H9 (cell line): ENCODE data around the gene OR3A1. TPM values are rescaled to one million over a fixed set of nuclear protein-coding genes. Genes with fewer than 3 reads are reported as not detected.

Experiments used
- DNase-seq: peaks from one replicate; pipeline ENCODE4 v3.0.0-alpha.2; 2017
- H2AFZ ChIP-seq: one replicate; pipeline ENCODE4 v1.6.1; 2013; ENCODE audit warnings: mild to moderate bottlenecking, low read length, control low read depth, moderate library complexity
- H2AK5ac ChIP-seq: 2 replicates; pipeline ENCODE4 v1.6.1; 2013; ENCODE audit warnings: low read length, control low read depth, mixed read lengths; ENCODE audit not compliant: insufficient read length
- H2BK120ac ChIP-seq: one replicate; pipeline ENCODE4 v1.6.1; 2013; ENCODE audit warnings: low read depth, mild to moderate bottlenecking, low read length, control low read depth, inconsistent platforms; ENCODE audit not compliant: poor library complexity, severe bottlenecking
- H2BK12ac ChIP-seq: 2 replicates; pipeline ENCODE4 v1.6.1; 2013; ENCODE audit warnings: low read length, control low read depth, mixed read lengths, low read depth; ENCODE audit not compliant: insufficient read length
- H2BK15ac ChIP-seq: 2 replicates; pipeline ENCODE4 v1.6.1; 2013; ENCODE audit warnings: low read depth, low read length, control low read depth
- H2BK20ac ChIP-seq: one replicate; pipeline ENCODE4 v1.6.1; 2013; ENCODE audit warnings: low read depth, mild to moderate bottlenecking, low read length, control low read depth, inconsistent platforms; ENCODE audit not compliant: poor library complexity, severe bottlenecking
- H2BK5ac ChIP-seq: 2 replicates; pipeline ENCODE4 v1.6.1; 2013; ENCODE audit warnings: low read length, control low read depth, mixed read lengths; ENCODE audit not compliant: insufficient read length
- H3K14ac ChIP-seq: 2 replicates; pipeline ENCODE4 v1.6.1; 2013; ENCODE audit warnings: low read length, control low read depth; ENCODE audit not compliant: insufficient read depth
- H3K18ac ChIP-seq: 2 replicates; pipeline ENCODE4 v1.6.1; 2013; ENCODE audit warnings: low read depth, mild to moderate bottlenecking, mixed read lengths, low read length, control low read depth; ENCODE audit not compliant: insufficient read length
- H3K23ac ChIP-seq: 2 replicates; pipeline ENCODE4 v1.6.1; 2013; ENCODE audit warnings: low read length, control low read depth, mixed read lengths, low read depth; ENCODE audit not compliant: insufficient read length
- H3K23me2 ChIP-seq: 2 replicates; pipeline ENCODE4 v1.6.1; 2013; ENCODE audit warnings: low read depth, mild to moderate bottlenecking, mixed read lengths, low read length, control low read depth; ENCODE audit not compliant: insufficient read length, poor library complexity, severe bottlenecking
- H3K27ac ChIP-seq: 2 replicates; pipeline ENCODE4 v1.5.1; 2013; ENCODE audit warnings: low read length, control low read depth, mixed read lengths, low read depth; ENCODE audit not compliant: insufficient read length
- H3K27me3 ChIP-seq: 2 replicates; pipeline ENCODE4 v1.6.1; 2013; ENCODE audit warnings: low read length, control low read depth, inconsistent platforms; ENCODE audit not compliant: insufficient read depth
- H3K4ac ChIP-seq: 2 replicates; pipeline ENCODE4 v1.6.1; 2013; ENCODE audit warnings: low read depth, mild to moderate bottlenecking, control low read depth, inconsistent platforms, low read length, moderate library complexity
- H3K4me1 ChIP-seq: 2 replicates; pipeline ENCODE4 v1.6.1; 2013; ENCODE audit warnings: low read length, control low read depth, inconsistent platforms; ENCODE audit not compliant: insufficient read depth
- H3K4me2 ChIP-seq: 2 replicates; pipeline ENCODE4 v1.6.1; 2013; ENCODE audit warnings: low read length, control low read depth, mixed read lengths; ENCODE audit not compliant: insufficient read length, insufficient read depth
- H3K56ac ChIP-seq: 2 replicates; pipeline ENCODE4 v1.6.1; 2013; ENCODE audit warnings: low read depth, mild to moderate bottlenecking, mixed read lengths, low read length, control low read depth; ENCODE audit not compliant: insufficient read length
- H3K79me1 ChIP-seq: 2 replicates; pipeline ENCODE4 v1.6.1; 2013; ENCODE audit warnings: low read depth, mild to moderate bottlenecking, moderate library complexity, low read length, control low read depth, inconsistent platforms; ENCODE audit not compliant: insufficient read depth, poor library complexity, severe bottlenecking
- H3K79me2 ChIP-seq: 2 replicates; pipeline ENCODE4 v1.6.1; 2013; ENCODE audit warnings: low read length, control low read depth, inconsistent platforms; ENCODE audit not compliant: insufficient read depth
- H3K9ac ChIP-seq: 2 replicates; pipeline ENCODE4 v1.6.1; 2013; ENCODE audit warnings: low read length, control low read depth, mixed read lengths; ENCODE audit not compliant: insufficient read length; ENCODE audit errors: extremely low read depth
- H3K9me3 ChIP-seq: one replicate; pipeline ENCODE4 v1.6.1; 2013; ENCODE audit warnings: low read depth, low read length, inconsistent platforms; ENCODE audit not compliant: control insufficient read depth
- H3T11ph ChIP-seq: one replicate; pipeline ENCODE4 v1.6.1; 2013; ENCODE audit warnings: mild to moderate bottlenecking, low read length, control low read depth, inconsistent platforms
- H4K20me1 ChIP-seq: one replicate; pipeline ENCODE4 v1.6.1; 2013; ENCODE audit not compliant: control insufficient read depth, insufficient read length, insufficient read depth
- H4K5ac ChIP-seq: 2 replicates; pipeline ENCODE4 v1.6.1; 2013; ENCODE audit warnings: low read depth, mild to moderate bottlenecking, mixed read lengths, low read length, control low read depth; ENCODE audit not compliant: insufficient read length
- H4K8ac ChIP-seq: replicated peaks from 2 replicates; pipeline ENCODE4 v1.6.1; 2013; ENCODE audit warnings: low read length, control low read depth, mixed read lengths, low read depth; ENCODE audit not compliant: insufficient read length
- H4K91ac ChIP-seq: 2 replicates; pipeline ENCODE4 v1.6.1; 2013; ENCODE audit warnings: low read depth, mild to moderate bottlenecking, moderate library complexity, mixed read lengths, low read length, control low read depth; ENCODE audit not compliant: insufficient read length
- H3K27ac Mint-ChIP-seq, 3 experiments: 2 replicates in 2 of 3; 3 replicates in 1 of 3; pipeline ENCODE4 v1.8.0; 2020 to 2021; ENCODE audit warnings: mixed read lengths in 3 of 3, mild to moderate bottlenecking in 1 of 3, moderate library complexity in 1 of 3
- H3K27me3 Mint-ChIP-seq: 2 replicates; pipeline ENCODE4 v1.8.0; 2021; ENCODE audit warnings: low read depth, mild to moderate bottlenecking, moderate library complexity, mixed read lengths
- H3K36me3 Mint-ChIP-seq, 3 experiments: 2 replicates in 2 of 3; 3 replicates in 1 of 3; pipeline ENCODE4 v1.8.0; 2020 to 2021; ENCODE audit warnings: low read depth in 3 of 3, mixed read lengths in 3 of 3; ENCODE audit not compliant: insufficient read depth in 1 of 3
- H3K4me1 Mint-ChIP-seq, 2 experiments: 2 replicates each; pipeline ENCODE4 v1.8.0; 2020; ENCODE audit warnings: mixed read lengths in 2 of 2
- H3K4me3 Mint-ChIP-seq, 2 experiments: 2 replicates in 1 of 2; 3 replicates in 1 of 2; pipeline ENCODE4 v1.8.0; 2020 to 2021; ENCODE audit warnings: mild to moderate bottlenecking in 2 of 2, mixed read lengths in 2 of 2, moderate library complexity in 1 of 2
- H3K9me3 Mint-ChIP-seq, 2 experiments: 2 replicates in 1 of 2; 3 replicates in 1 of 2; pipeline ENCODE4 v1.8.0; 2020; ENCODE audit warnings: mild to moderate bottlenecking in 2 of 2, mixed read lengths in 2 of 2, moderate library complexity in 1 of 2
- CTCF ChIP-seq: fragments of 200-600 bp; sonication (generic); conservative IDR thresholded peaks from 3 replicates; pipeline ENCODE4 v1.8.0; 2021; ENCODE audit warnings: antibody characterized with exemption, mild to moderate bottlenecking
- WGBS: extraction: QIAGEN DNeasy Blood & Tissue Kit; methylation state at CpG from one replicate; pipeline ENCODE4 v1.1.7; 2013; ENCODE audit warnings: missing lambda C conversion rate, low lambda C conversion rate, mixed read lengths; ENCODE audit not compliant: insufficient read length; ENCODE audit errors: extremely low coverage; 5-methylcytosine and 5-hydroxymethylcytosine counted together
- total RNA-seq: library from RNA; stranded (reverse); gene quantifications from 2 replicates; pipeline ENCODE4 v1.2.1, GENCODE V29; 2021

OR3A1 gene
- total RNA-seq, 1 experiment from 2014 or later, result not detected

- Histone ChIP-seq H3K9ac (no peak overlapping the region), H2BK12ac (no peak overlapping the region), H3K27ac (no peak overlapping the region), H2AK5ac (no peak overlapping the region), H4K91ac (no peak overlapping the region), H3K23me2 (no peaks in the 10 kb centered on the region), H3K56ac (no peak overlapping the region), H2BK5ac (no peak overlapping the region), H4K8ac (no peak overlapping the region), H3K18ac (no peak overlapping the region), H2BK15ac (no peak overlapping the region), H3T11ph (no peak overlapping the region), H3K79me2 (no peaks in the 10 kb centered on the region), H3K4ac (no peak overlapping the region), H2AFZ (no peak overlapping the region), H3K14ac (no peak overlapping the region), H3K4me2 (no peak overlapping the region), H3K79me1 (no peaks in the 10 kb centered on the region), H3K4me1 (no peaks in the 10 kb centered on the region), H3K23ac (no peak overlapping the region), H4K5ac (no peak overlapping the region), H2BK20ac (no peak overlapping the region), H4K20me1 (no peaks in the 10 kb centered on the region), H3K9me3 (peaks cover 66% of the 10 kb centered on the region), H2BK120ac (no peak overlapping the region), H3K27me3 (no peaks in the 10 kb centered on the region)
- Mint-ChIP-seq H3K27ac (no peak overlapping the region), H3K27me3 (no peaks in the 10 kb centered on the region; the same call in 1 of the 2 replicates), H3K9me3 (peaks cover 71 to 84% of the 10 kb centered on the region in 2 experiments), H3K4me3 (no peak overlapping the region), H3K36me3 (peaks cover 12 to 39% (median 18%) of the 10 kb centered on the region in 3 experiments; a peak in 6 of 7 replicates), H3K4me1 (no peaks in the 10 kb centered on the region)
- TF ChIP-seq CTCF, result no peak
- no peak for DNase-seq
- no CpG with 5 or more reads among the region's 13 CpGs for WGBS
These were observed 37.6 kb downstream of the OR3A1 start for GRCh38 chr17:3260600-3260999.
